Measurements from ENCODE around the gene CSAD. TPM values are rescaled to one million over a fixed set of nuclear protein-coding genes. Genes with fewer than 3 reads are reported as not detected.

Gene CSAD
- total and polyA plus RNA-seq, 2 of the 13 experiments (the other 11 are each of a cell fraction or from before 2014, with no cell fraction given), result 7.2 to 23.5 TPM

DNA sequence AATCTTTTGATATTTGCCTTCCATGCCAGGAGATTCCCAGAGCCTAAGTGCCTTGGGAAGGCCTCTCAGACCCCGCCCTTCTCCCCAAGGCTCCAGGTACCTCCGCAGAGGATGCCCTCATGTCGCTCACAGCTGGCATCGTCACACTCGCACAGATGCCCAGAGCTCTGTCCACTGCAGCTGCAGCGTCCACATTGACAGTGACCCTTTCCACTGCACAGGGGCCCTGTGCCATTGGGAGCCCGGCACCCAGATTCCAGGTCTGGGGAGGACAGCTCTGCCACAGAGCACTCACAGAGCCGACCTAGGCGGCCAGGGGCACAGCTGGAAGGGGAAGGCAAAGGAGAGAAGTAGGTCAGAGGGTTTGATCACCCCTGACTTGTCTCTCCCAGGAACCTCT lies 12.3 kb upstream of the CSAD start:
- Histone ChIP-seq H3K9ac (ENCODE audit: insufficient read depth, low read depth, low read length) (no peak overlapping the region), H3K27me3 (ENCODE audit: control insufficient read depth in 1 of 2, insufficient read depth in 2 of 2, low read length in 2 of 2) (no peaks in the 10 kb centered on the region), H3K36me3 (replicated peaks in 1 of 2; ENCODE audit: control insufficient read depth in 1 of 2, insufficient read depth in 2 of 2, low read length in 2 of 2) (peaks cover 5 to 10% of the 10 kb centered on the region in 2 experiments), H3K9me3 (ENCODE audit: low read length) (no peaks in the 10 kb centered on the region), H3K4me1 (ENCODE audit: insufficient read depth, low read length) (peaks cover 37% of the 10 kb centered on the region), H3K79me2 (ENCODE audit: insufficient read depth, low read length) (no peaks in the 10 kb centered on the region), H4K20me1 (ENCODE audit: insufficient read depth, low read length) (peaks cover 3% of the 10 kb centered on the region; the same call in 1 of the 2 replicates), H3K27ac (ENCODE audit: extremely low read length, insufficient read depth, low read length) (no peak overlapping the region), H2AFZ (ENCODE audit: low read length) (no peak overlapping the region), H3K4me3 (replicated peaks in 1 of 3; ENCODE audit: insufficient read depth in 1 of 3, low read depth in 2 of 3, low read length in 3 of 3) (no peak overlapping the region), H3K4me2 (ENCODE audit: low read depth, low read length) (no peak overlapping the region)
- WGBS (ENCODE audit: low lambda C conversion rate), result 98% methylated on average over 9 of the region's 9 CpGs
- FAIRE-seq (no peak), ATAC-seq (no peak), DNase-seq (ENCODE audit: low spot score) (no peak)
- intact Hi-C loops (cut with micrococcal nuclease; ENCODE audit: unreplicated experiment) (no loop called here), in situ Hi-C loops (cut with HindIII; ENCODE audit: extremely low pct_ligation_motif_present, low pct_unique_long_range_greater_than_20kb) (loop anchor here (5.0 kb wide), 2 partner anchors 36 to 131 kb away; no protein-coding TSS in a partner anchor)
- no TSS peak for BruUV-seq (replicated peaks)
- ChIA-PET POLR2A (interaction anchor here (1.2 kb wide), 1 partner anchor 12 kb away, joined by 4 read pairs; the partner anchor contains the start of genes CSAD and ZNF740), CTCF (ENCODE audit: low intra/inter-chr PET ratio, low total read pairs) (no interaction called here)
- TF ChIP-seq TBL1XR1 (IDR thresholded peaks at IDR 0.05; ENCODE audit: borderline replicate concordance, low read length, partially characterized antibody) (no peak), CREM (IDR thresholded peaks at IDR 0.05) (no peak), CREM (CRISPR knock-in tag; IDR thresholded peaks at IDR 0.05) (no peak), POLR2G (IDR thresholded peaks at IDR 0.05; ENCODE audit: low read depth, low read length) (0 out of 2 replicates have a peak, but pooled peaks have one; percentile 9), TEAD2 (CRISPR knock-in tag; IDR thresholded peaks at IDR 0.05) (no peak), NKX3-1 (CRISPR knock-in tag; IDR thresholded peaks at IDR 0.05) (no peak), MYC (CRISPR knock-in tag; IDR thresholded peaks at IDR 0.05; ENCODE audit: borderline replicate concordance) (0 out of 2 replicates have a peak, but pooled peaks have one; percentile 19), AGO2 (optimal IDR thresholded peaks at IDR 0.05; ENCODE audit: low read depth, low read length) (peak; percentile 68)
- TF ChIP-seq, protein P1, sequence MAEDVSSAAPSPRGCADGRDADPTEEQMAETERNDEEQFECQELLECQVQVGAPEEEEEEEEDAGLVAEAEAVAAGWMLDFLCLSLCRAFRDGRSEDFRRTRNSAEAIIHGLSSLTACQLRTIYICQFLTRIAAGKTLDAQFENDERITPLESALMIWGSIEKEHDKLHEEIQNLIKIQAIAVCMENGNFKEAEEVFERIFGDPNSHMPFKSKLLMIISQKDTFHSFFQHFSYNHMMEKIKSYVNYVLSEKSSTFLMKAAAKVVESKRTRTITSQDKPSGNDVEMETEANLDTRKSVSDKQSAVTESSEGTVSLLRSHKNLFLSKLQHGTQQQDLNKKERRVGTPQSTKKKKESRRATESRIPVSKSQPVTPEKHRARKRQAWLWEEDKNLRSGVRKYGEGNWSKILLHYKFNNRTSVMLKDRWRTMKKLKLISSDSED (CRISPR knock-in tag; IDR thresholded peaks at IDR 0.05), result no peak
- TF ChIP-seq, protein P2, sequence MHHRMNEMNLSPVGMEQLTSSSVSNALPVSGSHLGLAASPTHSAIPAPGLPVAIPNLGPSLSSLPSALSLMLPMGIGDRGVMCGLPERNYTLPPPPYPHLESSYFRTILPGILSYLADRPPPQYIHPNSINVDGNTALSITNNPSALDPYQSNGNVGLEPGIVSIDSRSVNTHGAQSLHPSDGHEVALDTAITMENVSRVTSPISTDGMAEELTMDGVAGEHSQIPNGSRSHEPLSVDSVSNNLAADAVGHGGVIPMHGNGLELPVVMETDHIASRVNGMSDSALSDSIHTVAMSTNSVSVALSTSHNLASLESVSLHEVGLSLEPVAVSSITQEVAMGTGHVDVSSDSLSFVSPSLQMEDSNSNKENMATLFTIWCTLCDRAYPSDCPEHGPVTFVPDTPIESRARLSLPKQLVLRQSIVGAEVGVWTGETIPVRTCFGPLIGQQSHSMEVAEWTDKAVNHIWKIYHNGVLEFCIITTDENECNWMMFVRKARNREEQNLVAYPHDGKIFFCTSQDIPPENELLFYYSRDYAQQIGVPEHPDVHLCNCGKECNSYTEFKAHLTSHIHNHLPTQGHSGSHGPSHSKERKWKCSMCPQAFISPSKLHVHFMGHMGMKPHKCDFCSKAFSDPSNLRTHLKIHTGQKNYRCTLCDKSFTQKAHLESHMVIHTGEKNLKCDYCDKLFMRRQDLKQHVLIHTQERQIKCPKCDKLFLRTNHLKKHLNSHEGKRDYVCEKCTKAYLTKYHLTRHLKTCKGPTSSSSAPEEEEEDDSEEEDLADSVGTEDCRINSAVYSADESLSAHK (CRISPR knock-in tag; IDR thresholded peaks at IDR 0.05; ENCODE audit: borderline replicate concordance), result no peak

All from HepG2 (cell line).